Activated CD8-positive, alpha-beta T cell treated with anti-CD3 and anti-CD28 coated beads for 36 hours (primary cell): ENCODE measurements around the gene MEGF11. TPM values are rescaled to one million over a fixed set of nuclear protein-coding genes. Genes with fewer than 3 reads are reported as not detected.

Experiments
- ATAC-seq: fragments of 200-7000 bp; cut with Tn5 transposase; one replicate; pipeline ENCODE4 v1.10.0; 2021; ENCODE audit warnings: mild to moderate bottlenecking, moderate library complexity
- CTCF ChIA-PET: fragments of 350-600 bp; sonication (Branson Sonifier 250); formaldehyde crosslinking; loops from one replicate; lab custom pipeline; 2021; ENCODE audit warnings: antibody characterized with exemption; lab: Charles Lee
- POLR2A ChIA-PET: fragments of 350-600 bp; sonication (Branson Sonifier 250); formaldehyde crosslinking; loops from one replicate; lab custom pipeline; 2021; ENCODE audit warnings: antibody characterized with exemption; lab: Charles Lee
- DNase-seq: peaks from one replicate; pipeline ENCODE4 v3.0.0-alpha.2; 2020
- H3K27ac Mint-ChIP-seq: one replicate; pipeline ENCODE4 v1.8.0; 2021; ENCODE audit warnings: mild to moderate bottlenecking, mixed read lengths
- H3K27me3 Mint-ChIP-seq: one replicate; pipeline ENCODE4 v1.8.0; 2021; ENCODE audit warnings: mixed read lengths
- H3K36me3 Mint-ChIP-seq: one replicate; pipeline ENCODE4 v1.8.0; 2021; ENCODE audit warnings: low read depth, mixed read lengths
- H3K4me1 Mint-ChIP-seq: one replicate; pipeline ENCODE4 v1.8.0; 2021; ENCODE audit warnings: low read depth, mixed read lengths
- H3K4me3 Mint-ChIP-seq: one replicate; pipeline ENCODE4 v1.8.0; 2021; ENCODE audit warnings: mild to moderate bottlenecking, moderate library complexity, mixed read lengths
- H3K9me3 Mint-ChIP-seq: one replicate; pipeline ENCODE4 v1.8.0; 2021; ENCODE audit warnings: mixed read lengths
- CTCF ChIP-seq: fragments of 200-600 bp; IDR thresholded peaks from one replicate; pipeline ENCODE4 v1.8.0; 2022; ENCODE audit warnings: antibody characterized with exemption, mild to moderate bottlenecking
- intact Hi-C: fragments of 100-400 bp; cut with micrococcal nuclease; formaldehyde crosslinking; loops from one replicate; pipeline ENCODE4 v1.10.0; 2022
- total RNA-seq, 2 experiments: library from RNA; stranded (reverse); gene quantifications; one replicate each; pipeline ENCODE4 v1.2.3, GENCODE V29; 2021

MEGF11 gene
- total RNA-seq, 2 experiments from 2014 or later = not detected

- no peak for DNase-seq
- no peaks in the 10 kb centered on the region for H3K4me1 Mint-ChIP-seq
- ATAC-seq = no peak
- ChIA-PET POLR2A (no interaction called here), CTCF (no interaction called here)
- peaks cover 8% of the 10 kb centered on the region for H3K27me3 Mint-ChIP-seq
- TF ChIP-seq CTCF = no peak
- intact Hi-C loops = no loop called here
- H3K27ac Mint-ChIP-seq = no peak overlapping the region
- no peak overlapping the region for H3K4me3 Mint-ChIP-seq
- H3K36me3 Mint-ChIP-seq = no peaks in the 10 kb centered on the region
- H3K9me3 Mint-ChIP-seq = no peaks in the 10 kb centered on the region
These were observed 17.7 kb downstream of the MEGF11 start for GRCh38 chr15:66235866-66236265.

- Mint-ChIP-seq H3K36me3 (no peaks in the 10 kb centered on the region), H3K4me3 (no peak overlapping the region), H3K4me1 (no peaks in the 10 kb centered on the region), H3K27ac (no peak overlapping the region), H3K27me3 (peaks cover 8% of the 10 kb centered on the region), H3K9me3 (no peaks in the 10 kb centered on the region)
- intact Hi-C loops = no loop called here
- ATAC-seq = no peak
- ChIA-PET CTCF (no interaction called here), POLR2A (no interaction called here)
- no peak for DNase-seq
- no peak for TF ChIP-seq CTCF
These were observed 18.8 kb downstream of the MEGF11 start for GRCh38 chr15:66234798-66235197.

GRCh38 chr15:66233487-66234415, 19.8 kb downstream of the MEGF11 start:
- DNase-seq (peak; percentile 56), ATAC-seq (no peak)
- no peaks in the 10 kb centered on the region for H3K36me3 Mint-ChIP-seq
- H3K4me1 Mint-ChIP-seq = no peaks in the 10 kb centered on the region
- intact Hi-C loops = no loop called here
- no peak overlapping the region for H3K27ac Mint-ChIP-seq
- H3K9me3 Mint-ChIP-seq = no peaks in the 10 kb centered on the region
- H3K4me3 Mint-ChIP-seq = no peak overlapping the region
- no peak for TF ChIP-seq CTCF
- H3K27me3 Mint-ChIP-seq = peaks cover 8% of the 10 kb centered on the region
- POLR2A ChIA-PET = no interaction called here
- CTCF ChIA-PET = no interaction called here

GRCh38 chr15:66232267-66232625, 21.3 kb downstream of the MEGF11 start:
- no peaks in the 10 kb centered on the region for H3K4me1 Mint-ChIP-seq
- H3K36me3 Mint-ChIP-seq = no peaks in the 10 kb centered on the region
- H3K9me3 Mint-ChIP-seq = no peaks in the 10 kb centered on the region
- DNase-seq = no peak
- no peak for TF ChIP-seq CTCF
- intact Hi-C loops = no loop called here
- ATAC-seq = no peak
- peaks cover 8% of the 10 kb centered on the region for H3K27me3 Mint-ChIP-seq
- no peak overlapping the region for H3K27ac Mint-ChIP-seq
- ChIA-PET POLR2A (no interaction called here), CTCF (interaction anchor here (1.1 to 1.4 kb wide), 3 partner anchors 53 to 250 kb away, joined by 3 to 5 read pairs (median 3); no protein-coding TSS in a partner anchor)
- no peak overlapping the region for H3K4me3 Mint-ChIP-seq
